GM21825 (cell line): ENCODE data around the gene PTDSS2.

ENCODE experiments used
- ATAC-seq: cut with Tn5 transposase; IDR thresholded peaks from one replicate; pipeline ENCODE4 v1.9.1; 2021; ENCODE audit warnings: mild to moderate bottlenecking, moderate library complexity; ENCODE audit not compliant: unreplicated experiment

Gene PTDSS2

GRCh38 chr11:528166-528814 is 78.2 kb downstream of the PTDSS2 start:
- ATAC-seq = no peak

GRCh38 chr11:528815-529727 is 79.0 kb downstream of the PTDSS2 start:
- ATAC-seq = no peak

GRCh38 chr11:529728-530411 is 79.8 kb downstream of the PTDSS2 start:
- no peak for ATAC-seq

GRCh38 chr11:530960-531831 is 81.1 kb downstream of the PTDSS2 start:
- no peak for ATAC-seq

GRCh38 chr11:531919-532526 is 81.9 kb downstream of the PTDSS2 start:
- ATAC-seq = no peak

- no peak for ATAC-seq
Observed at GRCh38 chr11:532527-532985, 82.5 kb downstream of the PTDSS2 start.

- no peak for ATAC-seq
Observed at GRCh38 chr11:532986-533585, 83.0 kb downstream of the PTDSS2 start.

GRCh38 chr11:533586-534395 is 83.7 kb downstream of the PTDSS2 start:
- no peak for ATAC-seq

- ATAC-seq = peak; percentile 1
Observed at GRCh38 chr11:534396-535209, 84.5 kb downstream of the PTDSS2 start.

- ATAC-seq = no peak
Observed at GRCh38 chr11:535210-535518, 85.1 kb downstream of the PTDSS2 start.

GRCh38 chr11:535519-536454 is 85.7 kb downstream of the PTDSS2 start, which contains the start of gene HRAS:
Gene HRAS, minus strand, starts transcription at chr11:535576.
- ATAC-seq = peak; percentile 68

- peak; percentile 40 for ATAC-seq
Observed at GRCh38 chr11:536841-537621, 87.0 kb downstream of the PTDSS2 start, which contains the start of gene LRRC56. Gene LRRC56, plus strand, starts transcription at chr11:537527. Its CDS starts 3,158 bp downstream, at chr11:540685.

GRCh38 chr11:537622-538430 is 87.7 kb downstream of the PTDSS2 start:
- no peak for ATAC-seq

GRCh38 chr11:538431-539051 is 88.5 kb downstream of the PTDSS2 start:
- ATAC-seq = no peak

GRCh38 chr11:539971-540481 is 89.9 kb downstream of the PTDSS2 start:
- ATAC-seq = no peak
